BLaER1 (cell line): Measurements from ENCODE around the gene TRIM77.
"Not testable (repeated sequence)": the region's sequence is repeated elsewhere in the genome, so short reads cannot be mapped to it uniquely, and the experiment has no call there.

ENCODE experiments used
- H3K27ac ChIP-seq: shearing (Covaris generic); formaldehyde crosslinking; 2 replicates; pipeline ENCODE4 v1.8.1; 2022
- H3K27me3 ChIP-seq: shearing (Covaris generic); formaldehyde crosslinking; 2 replicates; pipeline ENCODE4 v1.8.1; 2022
- H3K36me3 ChIP-seq: shearing (Covaris generic); formaldehyde crosslinking; 2 replicates; pipeline ENCODE4 v1.8.1; 2022
- H3K4me1 ChIP-seq: shearing (Covaris generic); formaldehyde crosslinking; 2 replicates; pipeline ENCODE4 v1.8.1; 2022
- H3K4me2 ChIP-seq: shearing (Covaris generic); formaldehyde crosslinking; 2 replicates; pipeline ENCODE4 v1.8.1; 2022
- H3K4me3 ChIP-seq: shearing (Covaris generic); formaldehyde crosslinking; 2 replicates; pipeline ENCODE4 v1.8.1; 2022
- H3K9ac ChIP-seq: shearing (Covaris generic); formaldehyde crosslinking; 2 replicates; pipeline ENCODE4 v1.8.1; 2022
- H3K9me3 ChIP-seq: shearing (Covaris generic); formaldehyde crosslinking; 2 replicates; pipeline ENCODE4 v1.8.1; 2022
- H4K20me1 ChIP-seq: shearing (Covaris generic); formaldehyde crosslinking; 2 replicates; pipeline ENCODE4 v1.8.1; 2022
- Cebpa-rat ChIP-seq: shearing (Covaris generic); IDR thresholded peaks from 2 replicates; pipeline ENCODE4 v1.8.1; 2022

Gene TRIM77

GRCh38 chr11:89736566-89736965 lies 26.5 kb downstream of the TRIM77 start:
- Histone ChIP-seq H3K4me1 (no peaks in the 10 kb centered on the region), H4K20me1 (no peaks in the 10 kb centered on the region), H3K27ac (no peak overlapping the region), H3K27me3 (no peaks in the 10 kb centered on the region), H3K4me2 (no peak overlapping the region), H3K4me3 (no peak overlapping the region), H3K9me3 (no peaks in the 10 kb centered on the region), H3K36me3 (no peaks in the 10 kb centered on the region), H3K9ac (no peak overlapping the region)
- TF ChIP-seq Cebpa-rat = no peak

- Histone ChIP-seq H3K4me1 (no peaks in the 10 kb centered on the region), H3K4me3 (no peak overlapping the region), H3K36me3 (no peaks in the 10 kb centered on the region), H3K9ac (no peak overlapping the region), H3K9me3 (no peaks in the 10 kb centered on the region), H3K27me3 (no peaks in the 10 kb centered on the region), H3K4me2 (no peak overlapping the region), H3K27ac (no peak overlapping the region), H4K20me1 (no peaks in the 10 kb centered on the region)
- no peak for TF ChIP-seq Cebpa-rat
Measured at GRCh38 chr11:89737116-89737515, 27.0 kb downstream of the TRIM77 start.

- H3K4me2 ChIP-seq, H3K27ac ChIP-seq, H3K36me3 ChIP-seq, H3K4me1 ChIP-seq, H3K4me3 ChIP-seq, H4K20me1 ChIP-seq, H3K27me3 ChIP-seq, H3K9ac ChIP-seq, H3K9me3 ChIP-seq: not testable (repeated sequence)
Measured at GRCh38 chr11:89741406-89741805, 31.3 kb downstream of the TRIM77 start.

- not testable (repeated sequence) for H3K4me2 ChIP-seq, H3K36me3 ChIP-seq, H3K9me3 ChIP-seq, H3K4me1 ChIP-seq, H3K27me3 ChIP-seq, H3K27ac ChIP-seq, H3K4me3 ChIP-seq, H3K9ac ChIP-seq, H4K20me1 ChIP-seq
Measured at GRCh38 chr11:89744158-89744557, 34.1 kb downstream of the TRIM77 start.

- H3K27ac ChIP-seq, H3K9ac ChIP-seq, H4K20me1 ChIP-seq, H3K4me2 ChIP-seq, H3K27me3 ChIP-seq, H3K9me3 ChIP-seq, H3K36me3 ChIP-seq, H3K4me3 ChIP-seq, H3K4me1 ChIP-seq: not testable (repeated sequence)
Measured at GRCh38 chr11:89750822-89751221, 40.7 kb downstream of the TRIM77 start.
